ENCODE data around the gene ZNF438.

DNA sequence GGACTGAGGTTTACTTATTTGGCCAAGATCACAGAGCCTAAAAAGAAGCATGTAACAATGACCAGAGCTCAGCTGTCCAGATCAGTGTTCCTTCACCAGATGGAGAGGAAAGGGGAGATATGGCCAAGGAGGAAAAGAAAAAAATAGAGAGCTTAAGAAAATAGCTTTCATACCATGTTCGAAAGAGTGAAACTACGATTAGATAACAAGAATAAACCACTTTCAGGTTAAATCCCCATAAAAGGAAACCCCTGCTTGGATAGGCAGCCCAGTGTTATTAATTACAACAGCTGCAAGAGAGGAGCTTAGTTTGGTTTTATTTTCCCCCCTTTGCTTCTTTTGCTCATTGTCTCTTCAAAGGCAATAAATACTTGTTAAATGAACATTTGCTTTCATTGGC is 160.8 kb downstream of the ZNF438 start:
- TF ChIP-seq, protein P1, sequence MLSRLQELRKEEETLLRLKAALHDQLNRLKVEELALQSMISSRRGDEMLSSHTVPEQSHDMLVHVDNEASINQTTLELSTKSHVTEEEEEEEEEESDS (CRISPR knock-in tag; IDR thresholded peaks at IDR 0.05; ENCODE audit: borderline replicate concordance), result no peak
- TF ChIP-seq ZNF772 (CRISPR knock-in tag; IDR thresholded peaks at IDR 0.05) (no peak), ARNT (IDR thresholded peaks at IDR 0.05) (no peak), POLR2AphosphoS5 (IDR thresholded peaks at IDR 0.05; ENCODE audit: low read depth, low read length) (no peak), GPN1 (CRISPR knock-in tag; IDR thresholded peaks at IDR 0.05; ENCODE audit: borderline replicate concordance) (no peak), KLF9 (CRISPR knock-in tag; IDR thresholded peaks at IDR 0.05; ENCODE audit: low read depth) (no peak), GATAD2A (CRISPR knock-in tag; IDR thresholded peaks at IDR 0.05) (no peak), TGIF2 (CRISPR knock-in tag; IDR thresholded peaks at IDR 0.05) (no peak), TCF7L2 (IDR thresholded peaks at IDR 0.05; ENCODE audit: low read depth, low read length) (no peak), HCFC1 (IDR thresholded peaks at IDR 0.05; ENCODE audit: low read depth, low read length) (no peak)
- TF ChIP-seq, protein P2, sequence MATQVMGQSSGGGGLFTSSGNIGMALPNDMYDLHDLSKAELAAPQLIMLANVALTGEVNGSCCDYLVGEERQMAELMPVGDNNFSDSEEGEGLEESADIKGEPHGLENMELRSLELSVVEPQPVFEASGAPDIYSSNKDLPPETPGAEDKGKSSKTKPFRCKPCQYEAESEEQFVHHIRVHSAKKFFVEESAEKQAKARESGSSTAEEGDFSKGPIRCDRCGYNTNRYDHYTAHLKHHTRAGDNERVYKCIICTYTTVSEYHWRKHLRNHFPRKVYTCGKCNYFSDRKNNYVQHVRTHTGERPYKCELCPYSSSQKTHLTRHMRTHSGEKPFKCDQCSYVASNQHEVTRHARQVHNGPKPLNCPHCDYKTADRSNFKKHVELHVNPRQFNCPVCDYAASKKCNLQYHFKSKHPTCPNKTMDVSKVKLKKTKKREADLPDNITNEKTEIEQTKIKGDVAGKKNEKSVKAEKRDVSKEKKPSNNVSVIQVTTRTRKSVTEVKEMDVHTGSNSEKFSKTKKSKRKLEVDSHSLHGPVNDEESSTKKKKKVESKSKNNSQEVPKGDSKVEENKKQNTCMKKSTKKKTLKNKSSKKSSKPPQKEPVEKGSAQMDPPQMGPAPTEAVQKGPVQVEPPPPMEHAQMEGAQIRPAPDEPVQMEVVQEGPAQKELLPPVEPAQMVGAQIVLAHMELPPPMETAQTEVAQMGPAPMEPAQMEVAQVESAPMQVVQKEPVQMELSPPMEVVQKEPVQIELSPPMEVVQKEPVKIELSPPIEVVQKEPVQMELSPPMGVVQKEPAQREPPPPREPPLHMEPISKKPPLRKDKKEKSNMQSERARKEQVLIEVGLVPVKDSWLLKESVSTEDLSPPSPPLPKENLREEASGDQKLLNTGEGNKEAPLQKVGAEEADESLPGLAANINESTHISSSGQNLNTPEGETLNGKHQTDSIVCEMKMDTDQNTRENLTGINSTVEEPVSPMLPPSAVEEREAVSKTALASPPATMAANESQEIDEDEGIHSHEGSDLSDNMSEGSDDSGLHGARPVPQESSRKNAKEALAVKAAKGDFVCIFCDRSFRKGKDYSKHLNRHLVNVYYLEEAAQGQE (IDR thresholded peaks at IDR 0.05; ENCODE audit: borderline replicate concordance in 1 of 2, low read depth in 1 of 2, low read length in 2 of 2), result no peak
- TF ChIP-seq, protein P3, sequence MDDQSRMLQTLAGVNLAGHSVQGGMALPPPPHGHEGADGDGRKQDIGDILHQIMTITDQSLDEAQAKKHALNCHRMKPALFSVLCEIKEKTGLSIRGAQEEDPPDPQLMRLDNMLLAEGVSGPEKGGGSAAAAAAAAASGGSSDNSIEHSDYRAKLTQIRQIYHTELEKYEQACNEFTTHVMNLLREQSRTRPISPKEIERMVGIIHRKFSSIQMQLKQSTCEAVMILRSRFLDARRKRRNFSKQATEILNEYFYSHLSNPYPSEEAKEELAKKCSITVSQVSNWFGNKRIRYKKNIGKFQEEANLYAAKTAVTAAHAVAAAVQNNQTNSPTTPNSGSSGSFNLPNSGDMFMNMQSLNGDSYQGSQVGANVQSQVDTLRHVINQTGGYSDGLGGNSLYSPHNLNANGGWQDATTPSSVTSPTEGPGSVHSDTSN (CRISPR knock-in tag; IDR thresholded peaks at IDR 0.05; ENCODE audit: borderline replicate concordance), result no peak
- TF ChIP-seq, protein P4, sequence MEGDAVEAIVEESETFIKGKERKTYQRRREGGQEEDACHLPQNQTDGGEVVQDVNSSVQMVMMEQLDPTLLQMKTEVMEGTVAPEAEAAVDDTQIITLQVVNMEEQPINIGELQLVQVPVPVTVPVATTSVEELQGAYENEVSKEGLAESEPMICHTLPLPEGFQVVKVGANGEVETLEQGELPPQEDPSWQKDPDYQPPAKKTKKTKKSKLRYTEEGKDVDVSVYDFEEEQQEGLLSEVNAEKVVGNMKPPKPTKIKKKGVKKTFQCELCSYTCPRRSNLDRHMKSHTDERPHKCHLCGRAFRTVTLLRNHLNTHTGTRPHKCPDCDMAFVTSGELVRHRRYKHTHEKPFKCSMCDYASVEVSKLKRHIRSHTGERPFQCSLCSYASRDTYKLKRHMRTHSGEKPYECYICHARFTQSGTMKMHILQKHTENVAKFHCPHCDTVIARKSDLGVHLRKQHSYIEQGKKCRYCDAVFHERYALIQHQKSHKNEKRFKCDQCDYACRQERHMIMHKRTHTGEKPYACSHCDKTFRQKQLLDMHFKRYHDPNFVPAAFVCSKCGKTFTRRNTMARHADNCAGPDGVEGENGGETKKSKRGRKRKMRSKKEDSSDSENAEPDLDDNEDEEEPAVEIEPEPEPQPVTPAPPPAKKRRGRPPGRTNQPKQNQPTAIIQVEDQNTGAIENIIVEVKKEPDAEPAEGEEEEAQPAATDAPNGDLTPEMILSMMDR (CRISPR knock-in tag; IDR thresholded peaks at IDR 0.05), result no peak

Data from HepG2 (cell line).